Transverse colon (tissue), 4 donors: ENCODE results near the gene GSK3B.

ENCODE experiments used
- EP300 ChIP-seq: sonication (generic); formaldehyde crosslinking; IDR thresholded peaks from one replicate; pipeline ENCODE4 v1.6.1; 2017; ENCODE audit warnings: antibody characterized with exemption, low read depth
- POLR2A ChIP-seq: fragments of 450-650 bp; IDR thresholded peaks from one replicate; pipeline ENCODE4 v1.6.1; 2016; ENCODE audit warnings: antibody characterized with exemption, mild to moderate bottlenecking, moderate library complexity
- POLR2AphosphoS5 ChIP-seq, 3 donors: sonication (generic); formaldehyde crosslinking; IDR thresholded peaks; one replicate each; pipeline ENCODE4 v1.6.1; 2016; ENCODE audit warnings: antibody characterized with exemption in 3 of 3
- TF ChIP-seq, protein P1 (sequence below), 5 experiments: fragments of 200-600 bp in 3 of 5; fragments of 450-650 bp in 2 of 5; sonication (generic) in 3 of 5; IDR thresholded peaks; 1 replicate in 2 of 5; 2 replicates in 3 of 5; pipeline ENCODE4 v1.5.1; 2016 to 2017; ENCODE audit warnings: antibody characterized with exemption in 5 of 5, inconsistent platforms in 3 of 5, mild to moderate bottlenecking in 2 of 5, moderate library complexity in 1 of 5

DNA sequence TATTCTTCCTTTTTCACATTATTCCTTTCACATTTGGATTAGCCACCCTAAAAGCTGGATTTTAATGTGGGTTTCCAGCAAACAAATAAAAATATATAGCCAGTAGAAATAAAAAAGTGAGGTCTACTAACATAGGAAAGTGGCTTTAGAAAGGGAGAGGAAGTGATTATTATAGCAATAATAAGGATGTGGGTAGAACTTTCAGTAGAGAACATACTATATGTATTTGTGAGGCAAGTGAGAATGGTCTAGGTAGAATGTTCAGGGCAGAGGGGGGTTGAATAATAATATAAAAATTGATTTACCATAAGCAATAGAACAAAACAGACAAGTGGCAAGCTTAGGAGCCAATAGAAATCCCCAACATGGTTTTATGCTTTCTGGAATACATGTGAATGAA is 223.7 kb downstream of the GSK3B start:
- TF ChIP-seq, protein P1, sequence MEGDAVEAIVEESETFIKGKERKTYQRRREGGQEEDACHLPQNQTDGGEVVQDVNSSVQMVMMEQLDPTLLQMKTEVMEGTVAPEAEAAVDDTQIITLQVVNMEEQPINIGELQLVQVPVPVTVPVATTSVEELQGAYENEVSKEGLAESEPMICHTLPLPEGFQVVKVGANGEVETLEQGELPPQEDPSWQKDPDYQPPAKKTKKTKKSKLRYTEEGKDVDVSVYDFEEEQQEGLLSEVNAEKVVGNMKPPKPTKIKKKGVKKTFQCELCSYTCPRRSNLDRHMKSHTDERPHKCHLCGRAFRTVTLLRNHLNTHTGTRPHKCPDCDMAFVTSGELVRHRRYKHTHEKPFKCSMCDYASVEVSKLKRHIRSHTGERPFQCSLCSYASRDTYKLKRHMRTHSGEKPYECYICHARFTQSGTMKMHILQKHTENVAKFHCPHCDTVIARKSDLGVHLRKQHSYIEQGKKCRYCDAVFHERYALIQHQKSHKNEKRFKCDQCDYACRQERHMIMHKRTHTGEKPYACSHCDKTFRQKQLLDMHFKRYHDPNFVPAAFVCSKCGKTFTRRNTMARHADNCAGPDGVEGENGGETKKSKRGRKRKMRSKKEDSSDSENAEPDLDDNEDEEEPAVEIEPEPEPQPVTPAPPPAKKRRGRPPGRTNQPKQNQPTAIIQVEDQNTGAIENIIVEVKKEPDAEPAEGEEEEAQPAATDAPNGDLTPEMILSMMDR (IDR thresholded peaks at IDR 0.05) = no peak
- no peak for TF ChIP-seq POLR2A
- no peak for TF ChIP-seq POLR2AphosphoS5 (IDR thresholded peaks at IDR 0.05)
- no peak for TF ChIP-seq EP300
